GM19397 (cell line): Measurements from ENCODE around the gene WDR81.
"Not testable (repeated sequence)": the region's sequence is repeated elsewhere in the genome, so short reads cannot be mapped to it uniquely, and the experiment has no call there.

Experiments used
- ATAC-seq: cut with Tn5 transposase; IDR thresholded peaks from one replicate; pipeline ENCODE4 v1.9.1; 2021; ENCODE audit warnings: mild to moderate bottlenecking, moderate library complexity; ENCODE audit not compliant: unreplicated experiment

WDR81 gene

DNA sequence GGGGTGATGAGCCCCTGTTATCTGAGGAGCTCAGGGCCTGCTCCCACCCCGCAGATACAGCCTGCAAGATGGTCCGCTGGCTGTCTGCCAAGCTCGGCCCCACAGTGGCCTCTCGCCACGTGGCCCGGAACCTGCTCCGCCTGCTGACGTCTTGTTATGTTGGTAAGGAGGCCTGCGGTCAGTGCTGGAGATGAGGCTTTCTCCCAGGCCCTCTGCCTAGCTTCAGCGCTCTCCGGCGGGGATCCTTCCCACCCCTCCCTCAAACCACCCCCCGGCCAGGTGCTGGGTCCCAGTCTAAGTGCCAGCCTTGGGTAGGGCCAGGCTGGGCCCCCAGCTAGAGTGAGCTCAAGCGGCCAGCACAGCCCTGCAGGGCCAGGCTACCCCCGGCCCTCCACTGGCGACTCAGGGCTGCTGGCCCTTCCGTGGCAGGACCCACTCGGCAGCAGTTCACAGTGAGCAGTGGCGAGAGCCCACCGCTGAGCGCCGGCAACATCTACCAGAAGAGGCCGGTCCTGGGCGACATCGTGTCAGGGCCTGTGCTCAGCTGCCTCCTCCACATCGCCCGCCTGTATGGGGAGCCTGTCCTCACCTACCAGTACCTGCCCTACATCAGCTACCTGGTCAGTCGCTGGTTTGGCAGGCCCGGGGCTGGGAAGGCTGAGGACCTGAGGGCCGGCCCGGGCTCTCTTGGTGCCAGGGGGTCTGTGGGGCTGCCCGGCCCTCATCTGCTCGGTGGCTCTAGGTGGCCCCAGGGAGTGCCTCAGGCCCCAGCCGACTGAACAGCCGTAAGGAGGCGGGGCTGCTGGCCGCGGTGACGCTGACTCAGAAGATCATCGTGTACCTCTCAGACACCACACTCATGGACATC, 6.1 kb downstream of the WDR81 start:
- no peak for ATAC-seq

DNA sequence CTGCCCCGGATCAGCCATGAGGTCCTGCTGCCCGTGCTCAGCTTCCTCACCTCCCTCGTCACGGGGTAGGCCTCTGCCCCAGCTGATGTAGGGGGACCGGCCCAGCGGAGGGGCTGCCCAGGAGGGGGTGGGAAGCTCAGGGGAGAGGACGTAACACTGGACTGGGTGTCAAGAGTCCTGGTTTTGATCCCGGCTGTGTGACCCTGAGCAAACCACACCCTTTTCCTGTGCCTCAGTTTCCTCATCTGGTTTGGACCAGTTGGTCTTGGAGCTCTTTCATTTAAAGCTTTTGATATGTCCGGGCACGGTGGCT, 6.6 kb downstream of the WDR81 start:
- no peak for ATAC-seq

DNA sequence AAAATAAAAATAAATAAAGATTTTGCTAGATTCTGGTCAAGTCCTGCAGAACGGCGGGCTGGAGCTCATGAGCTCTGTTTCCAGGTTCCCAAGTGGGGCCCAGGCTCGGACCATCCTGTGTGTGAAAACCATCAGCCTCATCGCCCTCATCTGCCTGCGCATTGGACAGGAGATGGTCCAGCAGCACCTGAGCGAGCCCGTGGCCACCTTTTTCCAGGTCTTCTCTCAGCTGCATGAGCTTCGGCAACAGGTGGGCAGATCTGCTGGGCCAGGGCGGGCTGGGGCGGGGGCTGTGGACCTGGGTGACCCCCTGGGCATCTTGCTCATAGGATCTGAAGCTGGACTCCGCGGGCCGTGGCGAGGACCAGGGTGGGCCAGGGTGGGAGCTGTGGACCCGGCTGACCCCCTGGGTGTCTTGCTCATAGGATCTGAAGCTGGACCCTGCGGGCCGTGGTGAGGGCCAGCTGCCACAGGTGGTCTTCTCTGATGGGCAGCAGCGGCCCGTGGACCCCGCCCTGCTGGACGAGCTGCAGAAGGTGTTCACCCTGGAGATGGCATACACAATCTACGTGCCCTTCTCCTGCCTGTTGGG, 7.8 kb downstream of the WDR81 start:
- no peak for ATAC-seq

DNA sequence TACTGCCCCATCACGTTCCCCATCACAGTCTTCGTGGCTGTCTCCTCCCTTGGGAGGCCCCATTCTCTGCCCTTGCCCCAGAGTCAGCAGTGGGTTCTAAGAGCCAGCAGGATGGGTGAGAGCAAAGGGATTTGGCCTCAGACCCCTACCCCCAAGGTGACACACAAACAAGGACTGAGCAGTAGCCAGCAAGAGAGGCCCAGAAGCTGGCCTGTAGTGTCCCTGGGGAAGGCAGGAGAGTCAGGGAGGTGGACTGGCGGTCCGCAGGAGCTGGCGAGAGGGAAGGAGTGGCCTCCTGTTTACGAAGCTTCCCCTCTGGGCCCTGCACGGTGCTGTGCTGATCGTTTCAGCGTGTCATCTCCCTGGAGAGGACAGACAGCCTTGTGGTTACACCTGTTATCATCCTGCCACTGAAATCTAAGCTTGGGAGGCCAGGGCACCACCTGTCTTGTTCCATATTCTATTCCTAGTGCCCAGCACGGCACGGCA, 8.4 kb downstream of the WDR81 start:
- ATAC-seq: no peak

DNA sequence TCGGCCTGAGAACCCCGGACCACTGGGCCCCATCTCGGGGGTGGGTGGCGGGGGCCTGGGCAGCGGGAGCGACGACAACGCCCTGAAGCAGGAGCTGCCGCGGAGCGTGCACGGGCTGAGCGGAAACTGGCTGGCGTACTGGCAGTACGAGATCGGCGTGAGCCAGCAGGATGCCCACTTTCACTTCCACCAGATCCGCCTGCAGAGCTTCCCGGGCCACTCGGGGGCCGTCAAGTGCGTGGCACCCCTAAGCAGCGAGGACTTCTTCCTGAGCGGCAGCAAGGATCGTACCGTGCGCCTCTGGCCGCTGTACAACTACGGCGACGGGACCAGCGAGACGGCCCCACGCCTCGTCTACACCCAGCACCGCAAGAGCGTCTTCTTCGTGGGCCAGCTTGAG, 9.3 kb downstream of the WDR81 start:
- ATAC-seq: no peak

DNA sequence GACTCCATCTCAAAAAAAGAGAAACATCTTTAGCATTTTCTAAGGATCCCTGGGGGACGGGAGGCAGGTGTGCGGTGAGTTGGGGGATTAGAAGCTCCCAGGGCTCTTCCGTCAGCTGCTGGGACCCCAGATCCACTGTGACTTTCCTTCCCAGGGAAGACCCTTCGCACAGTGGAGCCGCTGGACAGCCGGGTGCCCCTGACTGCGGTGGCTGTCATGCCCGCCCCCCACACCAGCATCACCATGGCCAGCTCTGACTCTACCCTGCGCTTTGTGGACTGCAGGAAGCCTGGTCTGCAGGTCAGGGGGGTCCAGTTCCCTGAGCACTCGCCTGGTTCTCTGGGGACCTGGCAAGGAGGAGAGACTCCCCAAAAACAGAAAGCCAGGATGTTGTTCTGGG, 10.9 kb downstream of the WDR81 start:
- no peak for ATAC-seq

DNA sequence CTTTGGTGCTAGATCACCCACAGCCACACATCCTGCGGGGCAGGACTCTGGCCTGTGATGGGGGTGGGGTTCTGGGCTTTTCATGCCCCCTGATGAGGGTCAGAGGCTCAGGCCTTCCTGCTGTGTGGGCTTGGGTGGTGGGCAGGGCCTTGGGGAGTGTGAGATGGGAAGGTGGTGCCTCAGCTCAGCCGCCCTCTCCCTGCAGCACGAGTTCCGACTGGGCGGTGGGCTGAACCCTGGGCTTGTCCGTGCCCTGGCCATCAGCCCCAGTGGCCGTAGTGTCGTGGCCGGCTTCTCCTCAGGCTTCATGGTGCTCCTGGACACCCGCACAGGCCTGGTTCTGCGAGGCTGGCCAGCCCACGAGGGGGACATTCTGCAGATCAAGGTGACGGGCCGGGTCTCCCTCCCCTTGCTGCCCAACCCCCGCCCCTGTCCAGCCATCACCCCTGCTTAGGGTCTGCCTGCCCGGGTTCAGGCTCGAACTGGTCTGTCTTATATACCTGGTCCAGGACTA, 11.4 kb downstream of the WDR81 start:
- ATAC-seq: no peak

DNA sequence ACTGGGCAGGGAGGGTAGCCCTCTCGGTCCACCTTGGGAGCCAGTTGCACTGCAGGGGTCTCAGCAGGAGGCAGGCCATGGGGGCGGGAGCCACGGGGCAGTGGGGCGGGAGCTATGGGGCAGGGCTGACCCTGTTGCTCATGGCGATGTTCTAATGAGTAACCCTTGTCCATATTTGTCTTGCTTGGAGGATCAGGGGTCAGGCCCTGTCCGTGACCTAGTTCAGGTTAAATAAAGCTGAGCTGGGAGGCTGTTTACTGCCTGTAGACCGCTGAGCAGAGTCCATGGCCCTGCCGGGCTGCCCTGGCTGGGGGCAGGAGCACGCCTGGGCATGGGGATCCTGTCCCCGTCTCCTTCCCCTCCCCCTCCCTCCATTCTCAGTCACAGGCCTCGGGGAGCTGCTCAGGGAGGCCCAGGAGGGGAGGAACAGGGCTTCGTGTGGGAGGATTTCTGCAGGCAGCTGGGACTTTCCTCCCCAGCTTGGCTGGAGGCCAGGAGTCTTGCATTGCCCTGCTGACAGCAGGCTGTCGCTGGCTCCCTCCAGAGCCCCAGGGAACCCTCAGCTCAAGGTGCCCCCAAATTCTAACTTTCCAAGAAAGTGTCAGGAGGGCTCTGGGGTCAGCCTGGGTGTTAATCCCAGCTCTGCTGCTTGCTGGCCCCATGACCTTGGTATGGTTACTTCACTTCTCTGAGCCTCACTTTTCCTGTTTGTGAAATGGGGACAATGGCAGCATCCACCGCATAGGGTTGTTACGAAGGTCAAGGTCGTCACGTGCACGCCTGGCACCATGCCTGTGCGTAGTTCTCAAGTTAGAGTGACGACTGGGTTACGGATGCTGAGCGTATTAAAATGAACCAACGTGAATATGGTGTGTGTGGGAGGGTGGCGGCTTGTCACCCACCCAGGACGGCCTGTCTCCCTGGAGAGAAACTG, 12.1 kb downstream of the WDR81 start:
- no peak for ATAC-seq

DNA sequence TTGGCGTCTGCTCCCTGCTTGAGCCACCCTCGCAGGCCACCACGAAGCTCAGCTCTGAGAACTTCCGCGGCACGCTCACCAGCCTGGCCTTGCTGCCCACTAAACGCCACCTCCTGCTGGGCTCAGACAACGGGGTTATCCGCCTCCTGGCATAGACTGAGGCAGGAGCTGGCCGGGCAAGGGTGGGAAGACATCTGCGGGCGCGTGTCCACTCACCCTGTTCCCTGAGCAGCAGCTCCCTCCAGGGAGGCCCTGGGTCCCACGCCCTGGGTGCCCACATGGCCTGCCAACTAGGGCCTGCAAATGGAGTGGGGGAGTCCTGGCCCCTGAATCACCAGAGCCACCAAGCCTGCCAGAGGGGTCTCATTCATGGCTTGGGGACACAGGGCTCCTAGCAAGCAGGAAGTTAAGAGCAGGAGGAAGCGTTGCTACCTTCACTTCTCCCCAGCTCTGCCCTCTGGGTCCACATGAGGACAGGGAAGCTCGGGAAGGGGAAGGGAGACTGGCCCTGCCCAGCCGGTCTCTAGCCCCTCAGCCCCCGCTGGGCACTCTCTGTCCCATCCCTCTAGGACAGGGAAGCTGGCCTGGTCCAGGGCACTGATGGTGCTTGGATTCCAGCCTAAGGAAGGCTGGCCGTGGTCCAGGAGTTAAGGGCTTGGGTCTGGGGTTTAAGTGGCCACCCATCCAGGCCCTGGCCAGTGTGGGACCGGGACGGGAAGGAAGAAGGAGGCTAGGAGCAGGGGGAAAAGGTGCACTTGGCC, 13.2 kb downstream of the WDR81 start:
- no peak for ATAC-seq

DNA sequence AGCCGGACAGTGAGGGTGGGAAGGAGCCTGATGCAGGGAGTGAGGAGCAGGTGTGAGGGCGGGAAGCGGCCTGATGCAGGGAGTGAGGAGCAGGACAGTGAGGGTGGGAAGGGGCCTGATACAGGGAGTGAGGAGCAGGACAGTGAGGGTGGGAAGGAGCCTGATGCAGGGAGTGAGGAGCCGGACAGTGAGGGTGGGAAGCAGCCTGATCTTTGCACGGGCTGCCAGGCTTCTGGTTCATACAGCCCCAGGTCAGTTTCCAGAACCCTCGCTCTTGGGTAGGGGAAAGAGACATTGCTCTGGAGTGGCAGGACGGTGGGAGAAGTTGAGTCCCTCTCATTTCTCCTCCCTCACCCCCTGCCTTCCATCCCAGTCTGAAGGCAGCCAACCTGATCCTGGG, 17.4 kb downstream of the WDR81 start:
- not testable (repeated sequence) for ATAC-seq

DNA sequence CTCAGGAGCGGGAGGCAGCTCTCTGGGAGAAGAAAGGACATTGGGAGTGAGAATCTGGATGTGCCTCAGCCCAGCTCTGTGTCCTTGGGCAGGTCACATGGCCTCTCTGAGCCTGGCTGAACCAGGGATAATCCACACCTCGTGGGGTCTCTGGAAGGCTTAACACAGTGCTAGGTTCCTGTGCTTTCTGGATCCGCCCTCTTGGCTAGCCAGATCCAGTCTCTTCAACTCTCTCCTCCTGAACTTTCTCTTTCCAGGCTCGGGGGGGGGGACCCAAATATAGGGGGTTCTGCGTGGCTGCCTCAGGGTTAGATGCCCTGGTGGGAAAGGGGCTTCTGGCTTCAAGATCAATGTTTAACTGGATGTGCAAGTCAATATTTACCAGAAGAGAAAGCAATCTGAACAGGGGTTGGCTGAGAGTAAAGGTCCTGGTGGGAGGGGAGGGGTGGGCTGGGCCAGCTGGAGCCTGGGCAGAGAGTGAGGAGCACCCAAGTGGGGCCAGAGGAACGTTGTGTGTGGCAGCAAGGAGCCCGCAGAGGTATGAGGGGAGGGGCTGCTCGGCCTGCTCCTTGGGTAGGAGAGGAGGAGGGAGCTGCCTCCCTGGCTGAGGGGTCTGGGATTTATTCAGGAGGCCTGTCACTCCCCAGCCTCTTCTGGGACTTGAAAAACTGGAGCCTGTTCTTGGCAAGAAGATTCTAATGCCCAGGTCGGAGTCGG, 18.0 kb downstream of the WDR81 start, which contains the start of gene SERPINF2:
TSS of gene SERPINF2 (plus strand) at position 501 of the 717 bp plus-strand sequence. CDS start 2,125 bp downstream, outside the sequence.
- no peak for ATAC-seq

DNA sequence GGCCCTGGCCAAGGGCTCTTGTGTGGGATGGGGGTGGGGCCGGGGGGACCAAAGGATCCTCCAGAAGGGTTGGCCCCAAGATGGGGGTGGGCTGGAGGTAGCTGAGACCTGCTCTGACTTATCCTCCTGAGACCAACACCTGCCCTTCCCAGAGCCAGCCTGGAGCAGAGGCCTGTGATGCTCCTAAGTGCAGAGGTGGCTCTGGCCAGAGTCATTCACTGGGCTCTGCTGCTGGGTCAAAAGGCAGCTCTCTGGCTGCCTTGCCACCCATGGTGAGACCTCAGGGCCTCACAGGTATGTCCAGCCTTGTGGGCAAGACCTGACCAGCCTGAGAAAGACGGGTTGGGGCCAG, 18.6 kb downstream of the WDR81 start:
- no peak for ATAC-seq

DNA sequence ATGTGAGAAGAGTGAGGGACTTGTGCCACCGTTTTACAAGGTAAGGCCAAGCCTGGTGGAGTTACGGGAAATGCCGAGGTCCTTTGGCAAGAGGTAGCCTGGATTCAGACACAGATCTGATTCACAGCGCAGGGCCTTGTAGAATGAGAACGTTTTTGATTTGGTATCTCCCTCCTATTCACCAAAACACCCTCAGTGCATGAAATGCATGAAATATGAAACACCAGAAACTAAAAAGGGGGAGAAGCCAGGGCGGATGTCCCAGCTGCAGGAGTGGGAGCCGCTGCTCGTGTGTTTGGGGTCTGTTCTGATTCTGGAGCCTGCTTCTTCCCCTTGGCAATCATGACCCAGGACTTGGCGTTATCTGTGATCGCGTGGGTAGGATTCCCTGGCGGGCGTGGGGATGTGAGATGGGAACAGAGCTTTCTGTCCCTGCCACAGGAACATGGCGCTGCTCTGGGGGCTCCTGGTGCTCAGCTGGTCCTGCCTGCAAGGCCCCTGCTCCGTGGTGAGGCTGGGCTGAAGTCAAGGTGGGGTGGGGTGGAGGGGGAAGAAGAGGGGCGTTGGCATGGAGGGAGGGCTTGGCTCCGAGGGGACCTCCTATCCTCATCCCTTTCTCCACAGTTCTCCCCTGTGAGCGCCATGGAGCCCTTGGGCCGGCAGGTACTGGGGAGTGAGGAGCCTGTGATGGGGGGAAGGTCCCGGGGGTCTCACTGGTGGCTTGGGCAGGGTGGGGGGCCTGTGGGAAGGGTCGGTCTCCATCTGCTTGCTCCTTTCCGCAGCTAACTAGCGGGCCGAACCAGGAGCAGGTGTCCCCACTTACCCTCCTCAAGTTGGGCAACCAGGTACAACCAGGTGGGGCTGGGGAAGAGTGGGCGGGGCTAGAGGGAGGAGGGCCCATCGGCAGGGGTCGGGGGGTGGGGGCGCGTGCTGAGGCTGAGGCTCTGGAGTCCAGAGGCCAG, 20.3 kb downstream of the WDR81 start:
- ATAC-seq: no peak

DNA sequence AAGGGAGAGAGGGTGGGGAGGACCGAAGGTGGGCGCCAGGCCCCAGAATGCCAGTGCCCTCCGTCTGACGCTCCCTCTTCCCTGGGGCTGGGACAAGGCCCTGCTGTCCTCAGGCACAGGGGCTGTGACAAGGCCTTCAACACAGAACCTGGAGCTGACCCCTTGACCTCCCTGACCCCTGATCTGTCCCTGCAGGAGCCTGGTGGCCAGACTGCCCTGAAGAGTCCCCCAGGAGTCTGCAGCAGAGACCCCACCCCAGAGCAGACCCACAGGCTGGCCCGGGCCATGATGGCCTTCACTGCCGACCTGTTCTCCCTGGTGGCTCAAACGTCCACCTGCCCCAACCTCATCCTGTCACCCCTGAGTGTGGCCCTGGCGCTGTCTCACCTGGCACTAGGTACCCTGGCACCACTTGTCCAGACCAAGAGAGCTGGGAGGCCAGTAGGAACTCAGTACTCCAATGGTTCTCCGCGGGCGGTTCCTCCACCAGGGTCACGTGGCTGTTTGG, 21.1 kb downstream of the WDR81 start:
- no peak for ATAC-seq

DNA sequence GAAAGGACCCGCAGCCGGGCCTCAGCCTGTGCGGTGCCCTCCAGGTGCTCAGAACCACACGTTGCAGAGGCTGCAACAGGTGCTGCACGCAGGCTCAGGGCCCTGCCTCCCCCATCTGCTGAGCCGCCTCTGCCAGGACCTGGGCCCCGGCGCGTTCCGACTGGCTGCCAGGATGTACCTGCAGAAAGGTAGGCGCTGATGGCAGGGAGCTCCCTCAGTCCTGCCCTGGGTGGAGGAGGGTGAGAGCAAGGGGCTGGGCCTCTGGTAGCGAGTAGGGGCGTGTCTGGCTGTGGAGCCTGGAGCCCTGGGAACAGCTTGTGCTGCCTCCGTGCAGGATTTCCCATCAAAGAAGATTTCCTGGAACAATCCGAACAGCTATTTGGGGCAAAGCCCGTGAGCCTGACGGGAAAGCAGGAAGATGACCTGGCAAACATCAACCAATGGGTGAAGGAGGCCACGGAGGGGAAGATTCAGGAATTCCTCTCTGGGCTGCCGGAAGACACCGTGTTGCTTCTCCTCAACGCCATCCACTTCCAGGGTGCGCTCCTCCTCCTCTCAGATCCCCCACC, 22.6 kb downstream of the WDR81 start:
- ATAC-seq: no peak

DNA sequence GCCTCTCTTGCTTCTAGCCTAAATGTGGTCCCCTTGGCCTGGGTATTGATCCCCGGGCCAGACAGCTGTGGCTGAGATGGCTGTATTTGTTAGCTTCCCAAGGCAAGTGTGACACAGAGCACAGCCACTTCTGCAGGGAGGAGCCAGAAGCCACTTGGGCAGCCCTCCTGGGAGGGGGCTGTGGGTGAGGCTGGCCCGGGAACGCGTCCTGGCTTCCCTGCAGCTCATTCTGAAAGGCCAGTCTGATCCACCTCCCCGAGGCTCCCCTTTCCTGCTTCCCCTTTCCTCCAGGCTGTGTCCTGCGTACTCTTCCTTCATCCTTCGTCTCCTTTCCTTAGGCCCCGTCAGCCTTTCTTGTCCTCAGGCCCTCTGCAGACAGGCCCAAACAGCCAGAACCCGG, 26.1 kb downstream of the WDR81 start:
- no peak for ATAC-seq

DNA sequence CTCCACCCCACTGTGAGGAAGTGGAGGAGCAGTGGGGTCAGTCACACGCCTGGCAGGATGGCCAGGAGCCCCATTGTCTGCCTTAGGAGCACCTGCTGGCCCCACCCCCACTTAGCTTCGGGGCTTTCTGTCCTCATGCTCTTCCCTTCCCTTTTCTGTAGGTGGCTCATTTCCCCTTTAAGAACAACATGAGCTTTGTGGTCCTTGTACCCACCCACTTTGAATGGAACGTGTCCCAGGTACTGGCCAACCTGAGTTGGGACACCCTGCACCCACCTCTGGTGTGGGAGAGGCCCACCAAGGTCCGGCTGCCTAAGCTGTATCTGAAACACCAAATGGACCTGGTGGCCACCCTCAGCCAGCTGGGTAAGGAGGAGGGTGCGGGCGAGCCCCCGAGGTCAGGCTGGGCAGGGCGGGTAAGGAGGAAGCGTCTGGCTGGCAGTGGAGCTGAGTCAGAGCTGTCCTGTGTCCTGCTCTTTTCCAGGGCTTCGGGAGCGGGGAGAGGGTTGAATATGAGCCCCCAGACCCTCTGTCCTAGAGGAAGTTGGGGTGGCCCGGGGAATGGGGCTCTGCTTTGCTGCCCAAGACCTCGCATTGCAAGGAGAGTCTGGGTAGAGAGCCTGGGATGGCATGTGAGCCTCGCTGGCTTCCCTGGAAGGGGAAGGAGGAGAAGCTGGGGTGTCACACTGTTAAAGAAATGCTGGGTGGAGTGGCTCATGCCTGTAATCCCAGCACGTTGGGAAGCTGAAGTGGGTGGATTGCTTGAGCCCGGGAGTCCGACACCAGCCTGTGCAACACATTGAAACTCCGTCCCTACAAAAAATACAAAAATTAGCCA, 28.1 kb downstream of the WDR81 start:
- no peak for ATAC-seq
